ENCODE measurements around the gene SALL3.

DNA sequence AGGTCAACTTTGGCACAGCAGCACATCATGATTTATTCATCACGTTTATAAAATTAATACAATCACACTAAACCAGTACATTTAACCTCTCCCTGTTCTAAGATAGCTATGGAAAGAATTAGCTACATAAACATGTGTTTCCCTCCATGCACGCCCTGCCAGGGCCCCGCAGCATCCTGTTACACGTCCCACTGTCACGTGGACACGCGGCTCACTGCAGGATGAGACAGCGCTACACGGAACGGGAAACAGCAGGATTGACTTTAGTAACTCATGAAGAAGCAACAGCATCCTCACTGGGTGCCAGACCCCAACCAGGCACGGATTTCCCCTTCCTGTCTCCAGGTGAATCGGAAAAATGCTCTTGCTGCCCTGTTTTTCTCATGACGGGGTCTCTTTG is 30.9 kb upstream of the SALL3 start:
- TF ChIP-seq POLR2A (IDR thresholded peaks at IDR 0.05; ENCODE audit: low read depth, low read length) (no peak), POLR2AphosphoS5 (IDR thresholded peaks at IDR 0.05; ENCODE audit: low read depth, low read length) (no peak)

Measured in GM12892 (cell line).